Suprapubic skin (tissue), 4 donors: ENCODE results near the gene ASIP. TPM values are rescaled to one million over a fixed set of nuclear protein-coding genes. Genes with fewer than 3 reads are reported as not detected.

Experiments used
- DNase-seq, 2 donors: peaks; one replicate each; pipeline ENCODE4 v3.0.0-alpha.2; 2019; ENCODE audit warnings: low spot score in 2 of 2
- H3K27ac ChIP-seq: fragments of 200-600 bp; sonication (generic); one replicate; pipeline ENCODE4 v1.5.1; 2019
- H3K27me3 ChIP-seq: fragments of 200-600 bp; sonication (generic); one replicate; pipeline ENCODE4 v1.5.1; 2019
- H3K36me3 ChIP-seq: fragments of 200-600 bp; sonication (generic); one replicate; pipeline ENCODE4 v1.5.1; 2019
- H3K4me1 ChIP-seq: fragments of 200-600 bp; sonication (generic); one replicate; pipeline ENCODE4 v1.5.1; 2019
- H3K4me3 ChIP-seq: fragments of 200-600 bp; sonication (generic); one replicate; pipeline ENCODE4 v1.5.1; 2019; ENCODE audit warnings: mild to moderate bottlenecking
- H3K9me3 ChIP-seq: fragments of 200-600 bp; sonication (generic); one replicate; pipeline ENCODE4 v1.5.1; 2019
- EP300 ChIP-seq: sonication (generic); formaldehyde crosslinking; IDR thresholded peaks from one replicate; pipeline ENCODE4 v1.6.1; 2017; ENCODE audit warnings: antibody characterized with exemption
- POLR2A ChIP-seq, 2 donors: fragments of 450-650 bp; IDR thresholded peaks; one replicate each; pipeline ENCODE4 v1.6.1; 2017; ENCODE audit warnings: antibody characterized with exemption in 2 of 2, mild to moderate bottlenecking in 2 of 2, moderate library complexity in 2 of 2
- POLR2AphosphoS5 ChIP-seq, 3 donors: sonication (generic); formaldehyde crosslinking; IDR thresholded peaks; one replicate each; pipeline ENCODE4 v1.6.1; 2017; ENCODE audit warnings: antibody characterized with exemption in 3 of 3
- WGBS: methylation state at CpG from one replicate; pipeline ENCODE4 v1.1.5; 2018; 5-methylcytosine and 5-hydroxymethylcytosine counted together
- total RNA-seq, 4 donors: library from RNA; depleted of rRNA; stranded (reverse); fragments of >200 nt; gene quantifications; one replicate each; pipeline ENCODE4 v1.1.0, GENCODE V29; 2016
- TF ChIP-seq, protein P1 (sequence below), 2 donors: fragments of 200-600 bp in 1 of 2; fragments of 450-650 bp in 1 of 2; sonication (generic) in 1 of 2; IDR thresholded peaks; one replicate each; pipeline ENCODE4 v1.5.1; 2016 to 2019; ENCODE audit warnings: antibody characterized with exemption in 2 of 2, mild to moderate bottlenecking in 1 of 2, moderate library complexity in 1 of 2

The ASIP gene
- total RNA-seq, 4 donors from 2014 or later, result not detected

DNA sequence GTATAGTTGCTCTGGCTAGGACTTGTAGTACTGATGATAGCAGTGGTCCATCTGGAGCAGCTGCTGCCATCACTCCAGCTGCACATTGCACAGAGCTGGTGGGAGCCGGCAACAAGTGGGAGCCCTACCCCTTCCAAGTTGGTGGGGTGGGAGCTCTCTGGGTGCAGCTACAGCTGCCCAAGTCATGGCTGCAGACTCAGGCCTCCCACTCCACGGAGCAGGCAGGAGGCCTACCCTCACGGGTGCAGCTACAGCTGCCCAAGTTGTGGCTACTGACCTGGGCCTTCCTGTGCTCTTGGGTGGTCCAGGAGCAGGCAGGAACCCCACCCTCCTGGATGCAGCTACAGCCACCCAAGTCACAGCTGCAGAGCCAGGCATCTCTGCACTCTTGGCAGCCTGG is 32.1 kb upstream of the ASIP start:
- 88% methylated on average over 1 of the region's 3 CpGs for WGBS

DNA sequence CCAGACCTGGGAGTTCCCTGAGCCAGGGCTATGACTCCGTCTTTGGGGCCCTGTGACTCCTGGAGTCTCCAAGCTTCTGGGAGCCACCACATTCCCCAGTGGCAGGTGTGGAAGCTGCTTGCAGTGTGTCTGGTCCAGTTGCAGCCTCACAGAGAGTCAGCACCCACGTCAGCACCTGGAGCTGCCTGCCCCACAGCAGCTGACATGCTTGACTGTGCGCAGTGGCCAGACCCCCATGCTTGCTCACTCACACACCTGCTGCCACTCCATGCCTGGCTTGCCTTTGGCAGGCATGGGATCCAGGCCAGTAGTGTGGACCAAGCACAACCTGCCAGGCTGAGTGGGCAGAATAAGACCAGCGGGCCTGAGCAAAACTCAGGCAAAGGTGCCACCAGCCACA is 31.0 kb upstream of the ASIP start:
- H3K36me3 ChIP-seq, result no peaks in the 10 kb centered on the region
- no peaks in the 10 kb centered on the region for H3K27me3 ChIP-seq
- H3K4me3 ChIP-seq, result no peak overlapping the region
- no peak overlapping the region for H3K27ac ChIP-seq
- no peaks in the 10 kb centered on the region for H3K4me1 ChIP-seq
- 86% methylated on average over 2 of the region's 4 CpGs for WGBS
- H3K9me3 ChIP-seq, result peaks cover 15% of the 10 kb centered on the region
- no peak for DNase-seq
- TF ChIP-seq POLR2A (IDR thresholded peaks at IDR 0.05) (no peak), POLR2AphosphoS5 (IDR thresholded peaks at IDR 0.05) (no peak), EP300 (no peak)
- TF ChIP-seq, protein P1, sequence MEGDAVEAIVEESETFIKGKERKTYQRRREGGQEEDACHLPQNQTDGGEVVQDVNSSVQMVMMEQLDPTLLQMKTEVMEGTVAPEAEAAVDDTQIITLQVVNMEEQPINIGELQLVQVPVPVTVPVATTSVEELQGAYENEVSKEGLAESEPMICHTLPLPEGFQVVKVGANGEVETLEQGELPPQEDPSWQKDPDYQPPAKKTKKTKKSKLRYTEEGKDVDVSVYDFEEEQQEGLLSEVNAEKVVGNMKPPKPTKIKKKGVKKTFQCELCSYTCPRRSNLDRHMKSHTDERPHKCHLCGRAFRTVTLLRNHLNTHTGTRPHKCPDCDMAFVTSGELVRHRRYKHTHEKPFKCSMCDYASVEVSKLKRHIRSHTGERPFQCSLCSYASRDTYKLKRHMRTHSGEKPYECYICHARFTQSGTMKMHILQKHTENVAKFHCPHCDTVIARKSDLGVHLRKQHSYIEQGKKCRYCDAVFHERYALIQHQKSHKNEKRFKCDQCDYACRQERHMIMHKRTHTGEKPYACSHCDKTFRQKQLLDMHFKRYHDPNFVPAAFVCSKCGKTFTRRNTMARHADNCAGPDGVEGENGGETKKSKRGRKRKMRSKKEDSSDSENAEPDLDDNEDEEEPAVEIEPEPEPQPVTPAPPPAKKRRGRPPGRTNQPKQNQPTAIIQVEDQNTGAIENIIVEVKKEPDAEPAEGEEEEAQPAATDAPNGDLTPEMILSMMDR (IDR thresholded peaks at IDR 0.05), result no peak

More for the DNA sequence above, 32.1 kb upstream of the ASIP start:
- TF ChIP-seq EP300 (no peak), POLR2A (IDR thresholded peaks at IDR 0.05) (no peak), POLR2AphosphoS5 (IDR thresholded peaks at IDR 0.05) (no peak)
- TF ChIP-seq, protein P1 (IDR thresholded peaks at IDR 0.05), result no peak
- H3K9me3 ChIP-seq, result peaks cover 15% of the 10 kb centered on the region
- DNase-seq, result no peak
- H3K27me3 ChIP-seq, result no peaks in the 10 kb centered on the region
- H3K4me3 ChIP-seq, result no peak overlapping the region
- H3K27ac ChIP-seq, result no peak overlapping the region
- H3K36me3 ChIP-seq, result no peaks in the 10 kb centered on the region
- H3K4me1 ChIP-seq, result no peaks in the 10 kb centered on the region

DNA sequence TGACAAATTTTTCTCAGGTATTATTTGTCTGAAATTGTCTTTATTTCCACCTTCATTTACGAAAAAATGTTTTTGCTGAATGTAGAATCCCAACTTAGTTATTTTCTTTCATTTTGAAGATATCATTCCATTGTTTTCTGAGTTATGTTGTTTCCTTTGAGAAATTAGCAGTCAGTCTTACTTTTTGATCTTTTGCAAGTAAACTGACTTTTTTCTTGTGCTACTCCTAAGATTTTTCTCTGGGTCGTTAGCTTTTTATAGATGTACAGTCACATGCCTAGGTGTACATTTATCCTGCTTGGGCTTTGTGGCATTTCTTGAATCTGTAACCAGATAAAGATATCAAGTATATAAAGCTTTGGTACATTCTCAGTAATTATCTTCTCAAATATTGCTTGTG is 29.6 kb upstream of the ASIP start:
- Histone ChIP-seq H3K4me1 (peaks cover 12% of the 10 kb centered on the region), H3K9me3 (peaks cover 15% of the 10 kb centered on the region), H3K27ac (no peak overlapping the region), H3K4me3 (no peak overlapping the region), H3K36me3 (no peaks in the 10 kb centered on the region), H3K27me3 (no peaks in the 10 kb centered on the region)
- TF ChIP-seq, protein P1 (IDR thresholded peaks at IDR 0.05), result no peak
- TF ChIP-seq POLR2A (IDR thresholded peaks at IDR 0.05), result no peak
- TF ChIP-seq EP300, result no peak
- TF ChIP-seq POLR2AphosphoS5 (IDR thresholded peaks at IDR 0.05), result no peak
- DNase-seq, result no peak
- 89% methylated on average over 2 of the region's 2 CpGs for WGBS

DNA sequence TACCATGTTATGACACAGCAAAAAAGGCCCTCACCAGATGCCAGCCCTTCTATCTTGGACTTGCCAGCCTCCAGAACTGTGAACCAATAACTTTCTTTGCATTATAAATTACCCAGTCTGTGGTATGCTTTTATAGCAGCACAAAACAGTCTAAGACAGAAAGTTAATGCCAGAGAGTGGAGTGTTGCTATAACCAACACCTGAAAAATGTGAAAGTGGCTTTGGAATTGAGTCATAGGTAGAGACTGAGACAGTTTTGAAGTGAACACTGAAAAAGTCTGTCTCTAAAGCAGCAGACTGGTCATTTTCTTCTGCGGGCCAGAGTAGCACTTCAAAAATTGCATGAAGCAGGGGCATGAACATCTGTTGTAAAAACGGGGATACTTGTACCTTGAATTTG is 28.0 kb upstream of the ASIP start:
- Histone ChIP-seq H3K4me3 (no peak overlapping the region), H3K9me3 (peaks cover 15% of the 10 kb centered on the region), H3K36me3 (no peaks in the 10 kb centered on the region), H3K4me1 (peaks cover 16% of the 10 kb centered on the region), H3K27me3 (no peaks in the 10 kb centered on the region), H3K27ac (no peak overlapping the region)
- TF ChIP-seq, protein P1 (IDR thresholded peaks at IDR 0.05), result no peak
- no peak for TF ChIP-seq POLR2AphosphoS5 (IDR thresholded peaks at IDR 0.05)
- TF ChIP-seq EP300, result no peak
- TF ChIP-seq POLR2A (IDR thresholded peaks at IDR 0.05), result no peak
- 96% methylated on average over 2 of the region's 2 CpGs for WGBS
- DNase-seq, result no peak

DNA sequence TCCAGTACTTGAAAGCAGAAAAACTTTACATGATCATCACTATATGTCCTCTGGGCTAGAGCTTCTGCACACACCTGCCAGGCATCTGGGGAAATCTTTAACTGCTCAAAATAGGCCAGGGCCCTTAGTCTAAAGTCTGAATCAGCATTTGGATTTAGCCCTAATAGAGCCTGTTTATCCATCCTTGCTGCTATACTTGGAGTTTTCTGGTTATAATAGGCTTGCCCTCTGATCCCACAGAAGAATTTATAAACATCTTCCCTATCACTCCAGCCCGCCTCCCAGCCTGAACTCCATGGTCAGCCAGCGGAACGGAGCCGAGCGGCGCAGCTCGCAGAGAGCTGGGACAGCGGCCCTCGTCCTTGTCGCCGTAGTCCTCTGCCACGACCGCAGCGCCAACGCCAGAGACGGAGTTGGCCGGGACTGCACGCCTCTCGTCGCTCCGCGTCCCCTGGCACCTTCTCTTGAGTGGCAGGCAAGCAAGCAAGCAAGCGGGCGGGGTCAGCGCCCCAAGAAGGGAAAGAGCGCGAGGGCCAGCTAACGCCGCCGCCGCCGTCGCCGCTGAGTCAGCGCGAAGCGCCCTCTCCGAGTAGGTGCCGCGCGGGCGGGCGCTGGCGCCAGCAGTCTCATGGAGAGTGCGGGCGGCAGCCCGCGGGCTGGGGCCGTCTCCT is 25.4 kb upstream of the ASIP start:
- H3K27me3 ChIP-seq, result no peaks in the 10 kb centered on the region
- WGBS, result 2% methylated on average over 47 of the region's 49 CpGs
- H3K36me3 ChIP-seq, result no peaks in the 10 kb centered on the region
- peaks cover 16% of the 10 kb centered on the region for H3K4me1 ChIP-seq
- peak; percentile 80 to 88 for DNase-seq
- TF ChIP-seq EP300 (no peak), POLR2AphosphoS5 (IDR thresholded peaks at IDR 0.05) (peak in 1 of 3 donors; percentile 29)
- peaks cover 15% of the 10 kb centered on the region for H3K9me3 ChIP-seq
- peak overlapping the region; percentile 54 for H3K4me3 ChIP-seq
- peak overlapping the region; percentile 68 for H3K27ac ChIP-seq
